ENCODE measurements around the gene ETV5. TPM values are rescaled to one million over a fixed set of nuclear protein-coding genes. Genes with fewer than 3 reads are reported as not detected.

ETV5 gene
- total RNA-seq, 2 experiments from 2014 or later = 0.52 to 0.97 TPM

DNA sequence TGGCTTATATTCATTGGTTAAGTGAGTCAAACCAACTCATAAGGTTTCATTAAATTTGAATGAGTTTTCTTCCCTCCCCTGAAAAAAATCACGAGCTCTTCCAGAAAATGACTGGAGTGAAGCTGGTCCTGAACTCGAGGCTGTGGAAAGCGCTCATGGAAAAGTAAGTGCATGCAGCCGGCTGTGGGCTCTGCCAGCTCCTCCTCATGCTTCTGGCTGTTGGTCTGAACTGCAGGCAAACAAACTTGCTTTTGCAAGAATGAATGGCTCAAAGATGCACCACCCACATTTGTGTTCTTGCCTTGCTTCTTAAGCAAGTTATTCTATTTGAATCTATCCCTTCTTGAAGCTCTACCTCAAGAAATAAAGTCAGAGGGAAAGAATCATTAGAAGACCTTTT lies 6.2 kb downstream of the ETV5 start:
- ChIA-PET POLR2A (interaction anchor here (0.6 kb wide), 1 partner anchor 34 kb away, joined by 4 read pairs; no protein-coding TSS in a partner anchor), CTCF (no interaction called here)
- H3K4me3 Mint-ChIP-seq = no peak overlapping the region

DNA sequence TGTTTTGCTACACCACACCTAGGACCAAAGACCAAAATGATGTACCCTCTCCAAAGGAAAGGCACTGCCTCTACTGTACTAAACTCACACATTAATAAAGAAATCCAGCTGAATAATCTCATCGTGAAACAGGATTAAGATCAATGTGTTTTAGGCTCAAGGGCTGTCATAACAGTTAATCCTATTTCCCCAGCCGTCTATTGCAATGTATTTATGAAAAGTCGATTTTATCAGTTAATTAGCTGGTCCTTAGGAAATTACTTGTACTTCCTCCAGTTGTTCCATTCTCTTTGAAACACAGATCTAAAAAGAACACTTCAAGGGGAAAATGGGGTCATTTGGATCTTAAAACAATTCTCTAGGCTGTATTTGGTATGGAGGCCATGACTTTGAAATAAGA lies 8.5 kb downstream of the ETV5 start:
- no peak for ATAC-seq
- no peaks in the 10 kb centered on the region for H3K36me3 Mint-ChIP-seq (ENCODE audit: low read depth)
- DNase-seq = no peak
- no peak overlapping the region for H3K4me3 Mint-ChIP-seq
- peaks cover 74% of the 10 kb centered on the region for H3K27me3 Mint-ChIP-seq (ENCODE audit: low read depth)
- ChIA-PET CTCF (no interaction called here), POLR2A (no interaction called here)
- H3K4me1 Mint-ChIP-seq (ENCODE audit: low read depth) = peaks cover 11% of the 10 kb centered on the region
- H3K9me3 Mint-ChIP-seq (ENCODE audit: insufficient read depth) = no peaks in the 10 kb centered on the region
- H3K27ac Mint-ChIP-seq = no peak overlapping the region

More for the DNA sequence above, 6.2 kb downstream of the ETV5 start:
- no peak overlapping the region for H3K27ac Mint-ChIP-seq
- H3K27me3 Mint-ChIP-seq (ENCODE audit: low read depth) = peaks cover 72% of the 10 kb centered on the region
- no peaks in the 10 kb centered on the region for H3K9me3 Mint-ChIP-seq (ENCODE audit: insufficient read depth)
- peaks cover 8% of the 10 kb centered on the region for H3K4me1 Mint-ChIP-seq (ENCODE audit: low read depth)
- H3K36me3 Mint-ChIP-seq (ENCODE audit: low read depth) = no peaks in the 10 kb centered on the region
- ATAC-seq = no peak
- DNase-seq = no peak

DNA sequence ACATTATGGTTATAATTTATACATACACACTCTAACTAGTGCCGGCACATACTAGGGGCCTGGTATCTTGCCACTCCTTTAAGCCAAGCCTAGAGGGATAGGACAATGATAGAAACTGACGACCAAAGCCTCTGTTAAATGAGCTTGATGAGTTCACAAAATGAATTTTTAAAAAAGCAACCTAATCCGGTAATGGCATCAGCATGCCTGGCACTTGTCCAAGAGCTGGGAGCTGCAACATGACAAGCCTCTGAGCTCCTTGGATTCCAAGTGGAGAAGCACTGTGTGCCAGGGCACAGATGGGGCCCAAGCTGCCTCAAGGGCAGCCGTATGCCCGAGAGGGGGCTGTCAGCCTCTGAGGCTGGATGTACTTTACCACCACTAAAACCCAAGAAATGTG lies 9.7 kb downstream of the ETV5 start:
- ATAC-seq (no peak), DNase-seq (no peak)
- no peaks in the 10 kb centered on the region for H3K36me3 Mint-ChIP-seq (ENCODE audit: low read depth)
- H3K27me3 Mint-ChIP-seq (ENCODE audit: low read depth) = peaks cover 79% of the 10 kb centered on the region
- no peak overlapping the region for H3K4me3 Mint-ChIP-seq
- H3K9me3 Mint-ChIP-seq (ENCODE audit: insufficient read depth) = no peaks in the 10 kb centered on the region
- peaks cover 11% of the 10 kb centered on the region for H3K4me1 Mint-ChIP-seq (ENCODE audit: low read depth)
- CTCF ChIA-PET = interaction anchor here (1.8 kb wide), 1 partner anchor 18 kb away, joined by 3 read pairs; no protein-coding TSS in a partner anchor
- POLR2A ChIA-PET = no interaction called here
- no peak overlapping the region for H3K27ac Mint-ChIP-seq

DNA sequence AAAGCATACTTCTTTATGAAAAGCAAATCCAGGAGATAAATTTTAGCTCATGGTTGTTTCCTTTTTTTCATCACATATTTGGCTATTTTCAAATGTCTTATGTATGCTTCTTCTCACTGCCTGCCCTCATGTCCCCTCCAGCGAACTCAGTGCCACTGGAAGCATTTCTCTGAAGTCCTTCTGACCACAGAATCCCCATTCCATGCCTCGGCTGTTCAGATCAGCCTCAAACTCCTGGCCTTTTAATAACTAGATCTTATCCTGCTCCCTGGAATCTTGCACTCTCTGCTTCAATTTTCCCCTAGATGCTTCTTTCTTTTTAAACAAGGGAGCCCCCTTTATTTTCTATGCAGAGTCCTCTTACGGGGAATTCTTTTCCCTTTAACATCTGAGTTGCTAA lies 10.1 kb downstream of the ETV5 start:
- CTCF ChIA-PET = interaction anchor here (0.8 to 1.8 kb wide), 2 partner anchors 17 to 156 kb away, joined by 3 to 4 read pairs; no protein-coding TSS in a partner anchor
- no peak for ATAC-seq

DNA sequence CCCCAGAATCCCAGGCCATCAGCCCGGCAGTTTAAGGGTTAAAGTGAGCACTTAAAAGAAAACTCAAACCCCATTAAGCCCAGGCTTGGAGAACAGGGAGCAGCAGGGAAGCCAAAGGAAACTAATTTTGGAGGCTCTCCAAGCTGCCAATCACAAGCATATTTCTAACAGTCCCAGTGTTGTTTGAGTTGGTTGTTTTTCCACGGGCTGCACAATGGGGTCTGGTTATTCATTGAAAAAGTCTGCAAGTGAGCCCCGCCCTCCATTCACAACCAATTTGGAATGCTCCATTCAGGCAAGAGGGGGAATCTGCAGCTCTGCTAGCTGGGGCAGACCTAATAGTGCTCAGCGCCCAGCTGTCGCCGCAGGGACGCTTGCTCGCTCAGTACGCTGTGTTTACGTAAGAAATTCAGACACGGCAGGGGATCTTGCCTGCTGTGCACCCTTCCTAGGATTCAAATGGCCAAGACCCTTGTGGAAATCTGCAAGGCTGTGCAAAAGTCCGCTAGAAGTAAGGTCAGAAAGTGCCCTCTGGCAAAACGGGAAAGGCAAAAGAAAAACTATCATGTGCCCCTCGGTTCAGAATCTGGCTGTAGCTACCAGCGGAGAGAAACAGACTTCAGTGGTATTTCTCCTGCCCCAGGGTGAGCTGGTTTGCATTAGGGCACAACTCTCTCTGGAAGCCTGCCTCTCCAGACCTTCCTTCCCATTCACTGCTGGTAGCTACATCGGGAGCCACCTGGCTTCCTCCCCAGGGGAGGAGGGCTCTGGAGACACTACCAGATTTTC lies 11.0 kb downstream of the ETV5 start:
- POLR2A ChIA-PET = no interaction called here
- no peaks in the 10 kb centered on the region for H3K36me3 Mint-ChIP-seq (ENCODE audit: low read depth)
- H3K4me3 Mint-ChIP-seq = peak overlapping the region; percentile 46
- no peak for DNase-seq
- H3K27ac Mint-ChIP-seq = no peak overlapping the region
- ATAC-seq = peak; percentile 58
- peaks cover 11% of the 10 kb centered on the region for H3K4me1 Mint-ChIP-seq (ENCODE audit: low read depth)
- peaks cover 78% of the 10 kb centered on the region for H3K27me3 Mint-ChIP-seq (ENCODE audit: low read depth)
- CTCF ChIA-PET = interaction anchor here (0.8 to 2.1 kb wide), 3 partner anchors 16 to 155 kb away, joined by 3 to 6 read pairs (median 4); no protein-coding TSS in a partner anchor
- no peaks in the 10 kb centered on the region for H3K9me3 Mint-ChIP-seq (ENCODE audit: insufficient read depth)

More for the DNA sequence above, 10.1 kb downstream of the ETV5 start:
- Mint-ChIP-seq H3K9me3 (ENCODE audit: insufficient read depth) (no peaks in the 10 kb centered on the region), H3K4me3 (no peak overlapping the region), H3K4me1 (ENCODE audit: low read depth) (peaks cover 11% of the 10 kb centered on the region), H3K27me3 (ENCODE audit: low read depth) (peaks cover 78% of the 10 kb centered on the region), H3K36me3 (ENCODE audit: low read depth) (no peaks in the 10 kb centered on the region), H3K27ac (no peak overlapping the region)
- POLR2A ChIA-PET = no interaction called here
- DNase-seq = no peak

DNA sequence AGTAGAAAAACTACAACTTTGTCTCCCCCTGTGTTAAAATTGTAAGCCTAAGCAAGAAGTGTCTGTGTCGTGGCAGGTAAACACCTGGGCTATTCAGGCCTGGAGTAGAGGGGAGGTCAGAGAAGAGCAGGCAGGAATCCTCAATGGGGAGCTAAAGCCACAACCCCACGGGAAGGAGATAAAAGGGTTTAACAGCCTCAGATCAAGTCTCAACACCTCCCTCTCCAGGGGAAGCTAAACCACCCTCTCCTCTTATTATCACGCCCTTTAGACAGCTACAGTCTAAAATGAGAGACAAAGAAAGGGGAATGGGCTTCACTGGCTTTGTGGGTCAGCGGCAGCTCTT lies 11.6 kb downstream of the ETV5 start:
- peaks cover 78% of the 10 kb centered on the region for H3K27me3 Mint-ChIP-seq (ENCODE audit: low read depth)
- no peaks in the 10 kb centered on the region for H3K36me3 Mint-ChIP-seq (ENCODE audit: low read depth)
- DNase-seq = no peak
- H3K27ac Mint-ChIP-seq = no peak overlapping the region
- POLR2A ChIA-PET = no interaction called here
- no peaks in the 10 kb centered on the region for H3K9me3 Mint-ChIP-seq (ENCODE audit: insufficient read depth)
- CTCF ChIA-PET = interaction anchor here (2.1 kb wide), 1 partner anchor 36 kb away, joined by 6 read pairs; no protein-coding TSS in a partner anchor
- no peak for ATAC-seq
- H3K4me3 Mint-ChIP-seq = no peak overlapping the region
- H3K4me1 Mint-ChIP-seq (ENCODE audit: low read depth) = peaks cover 11% of the 10 kb centered on the region

DNA sequence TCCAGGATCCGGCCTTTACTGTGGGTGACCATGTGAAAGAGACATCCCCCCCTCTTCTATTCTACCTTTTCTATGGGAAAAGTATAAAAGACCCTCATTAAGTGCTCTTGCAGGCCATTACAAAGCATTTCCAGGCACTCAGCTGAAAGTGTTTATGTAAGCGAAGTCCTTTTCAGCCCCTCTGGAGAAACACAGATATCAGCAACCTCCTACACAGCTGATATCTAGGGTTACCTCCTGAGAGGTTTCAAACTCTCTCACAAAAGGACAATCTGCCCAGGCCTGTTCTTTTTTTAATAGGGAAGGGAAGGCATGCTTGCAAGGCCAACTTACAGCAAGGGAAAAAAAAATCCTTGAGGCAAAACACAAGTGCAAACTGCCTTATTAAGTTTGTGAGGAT lies 12.6 kb downstream of the ETV5 start:
- Mint-ChIP-seq H3K27me3 (ENCODE audit: low read depth) (peaks cover 81% of the 10 kb centered on the region), H3K27ac (no peak overlapping the region), H3K9me3 (ENCODE audit: insufficient read depth) (no peaks in the 10 kb centered on the region), H3K4me3 (no peak overlapping the region), H3K4me1 (ENCODE audit: low read depth) (peaks cover 11% of the 10 kb centered on the region), H3K36me3 (ENCODE audit: low read depth) (no peaks in the 10 kb centered on the region)
- DNase-seq = no peak
- ChIA-PET POLR2A (interaction anchor here (0.6 kb wide), 2 partner anchors 8 to 514 kb away, joined by 3 read pairs; no protein-coding TSS in a partner anchor), CTCF (interaction anchor here (2.1 kb wide), 1 partner anchor 35 kb away, joined by 6 read pairs; no protein-coding TSS in a partner anchor)
- ATAC-seq = no peak

DNA sequence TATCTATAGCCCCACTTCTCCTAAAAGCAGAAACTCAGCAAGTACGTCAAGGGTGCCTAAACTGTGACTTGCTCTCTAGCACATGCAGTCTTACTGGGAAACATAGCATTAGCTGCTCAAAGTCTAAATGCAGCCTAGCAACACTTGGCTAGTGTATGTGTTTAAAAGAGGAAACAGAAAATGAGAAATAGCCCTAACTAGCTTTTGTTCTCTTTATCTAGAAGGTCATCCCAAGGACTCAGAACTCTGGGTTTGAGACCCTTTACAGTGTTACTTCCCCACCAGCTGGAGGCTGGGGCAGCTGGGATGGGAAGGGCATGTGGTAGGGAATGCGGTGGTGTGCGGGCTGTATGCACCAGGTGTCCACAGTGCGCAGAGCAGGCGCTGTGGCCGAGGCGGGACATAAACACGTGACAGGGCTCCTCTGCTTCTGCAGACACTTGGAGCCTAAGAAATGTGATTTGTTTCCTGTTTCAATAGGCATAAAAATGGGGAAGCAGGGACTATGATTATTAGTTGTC lies 13.3 kb downstream of the ETV5 start:
- ATAC-seq (no peak), DNase-seq (no peak)
- Mint-ChIP-seq H3K36me3 (ENCODE audit: low read depth) (no peaks in the 10 kb centered on the region), H3K27ac (no peak overlapping the region), H3K4me1 (ENCODE audit: low read depth) (peaks cover 11% of the 10 kb centered on the region), H3K27me3 (ENCODE audit: low read depth) (peaks cover 81% of the 10 kb centered on the region), H3K4me3 (no peak overlapping the region), H3K9me3 (ENCODE audit: insufficient read depth) (no peaks in the 10 kb centered on the region)
- ChIA-PET POLR2A (interaction anchor here (0.6 kb wide), 1 partner anchor 9 kb away, joined by 3 read pairs; no protein-coding TSS in a partner anchor), CTCF (interaction anchor here (1.3 kb wide), 1 partner anchor 445 kb away, joined by 5 read pairs; no protein-coding TSS in a partner anchor)

DNA sequence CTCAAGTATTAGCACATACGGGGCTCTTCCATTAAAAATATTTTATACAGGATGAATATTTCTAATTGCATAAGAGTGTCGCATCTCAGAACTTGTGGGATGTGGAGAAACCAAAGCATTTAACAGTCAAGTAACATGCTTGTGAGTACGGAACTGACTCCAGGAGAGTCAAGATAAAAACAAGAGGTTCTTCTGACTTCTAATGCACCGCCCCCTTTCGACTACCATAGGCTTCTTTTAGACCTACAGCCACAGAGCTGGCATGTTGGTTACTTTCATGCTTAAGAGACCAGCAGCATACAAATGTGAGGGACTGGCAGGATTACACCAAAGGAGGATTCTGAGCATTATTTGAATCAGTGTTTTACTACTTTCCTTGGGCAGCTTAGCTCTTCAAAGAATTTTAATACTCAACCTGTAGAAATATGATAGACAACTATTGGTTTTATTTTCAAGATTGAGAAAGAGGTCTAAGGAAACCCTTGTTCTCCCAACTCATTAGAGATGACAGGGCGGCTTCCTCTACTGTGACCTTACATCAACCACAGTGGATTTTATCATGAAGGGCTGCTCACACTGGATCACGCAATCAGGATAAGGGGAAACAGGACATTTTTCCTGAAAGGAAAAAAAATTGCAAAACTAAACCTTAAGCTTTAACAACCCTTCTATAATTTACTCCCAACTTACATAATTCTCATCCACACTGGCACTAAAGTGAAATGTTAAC lies 14.0 kb downstream of the ETV5 start:
- ATAC-seq = no peak
- no peaks in the 10 kb centered on the region for H3K36me3 Mint-ChIP-seq (ENCODE audit: low read depth)

DNA sequence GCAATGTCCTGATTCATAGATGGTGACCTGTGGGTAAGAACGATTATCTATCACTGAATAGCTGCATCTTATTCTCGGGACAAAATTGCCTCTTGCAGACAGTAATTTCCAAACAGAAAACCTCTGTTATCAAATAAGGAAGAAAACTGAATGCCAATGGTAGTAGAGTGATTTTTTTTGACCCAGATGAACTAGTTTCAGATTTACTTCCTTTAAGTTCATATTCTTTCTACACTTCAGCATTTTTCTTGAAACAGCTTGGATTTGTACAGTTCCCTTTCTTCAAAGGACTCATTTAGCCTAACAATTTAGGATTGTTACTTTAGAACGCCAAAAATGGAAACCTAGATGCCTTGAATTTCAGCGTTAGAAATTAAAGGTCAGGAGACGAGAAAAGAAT lies 14.6 kb downstream of the ETV5 start:
- Mint-ChIP-seq H3K4me3 (no peak overlapping the region), H3K27ac (no peak overlapping the region), H3K4me1 (ENCODE audit: low read depth) (peaks cover 11% of the 10 kb centered on the region), H3K36me3 (ENCODE audit: low read depth) (no peaks in the 10 kb centered on the region), H3K9me3 (ENCODE audit: insufficient read depth) (no peaks in the 10 kb centered on the region), H3K27me3 (ENCODE audit: low read depth) (peaks cover 78% of the 10 kb centered on the region)
- no peak for DNase-seq
- ChIA-PET POLR2A (no interaction called here), CTCF (interaction anchor here (1.3 kb wide), 2 partner anchors 13 to 446 kb away, joined by 3 to 5 read pairs; no protein-coding TSS in a partner anchor)
- no peak for ATAC-seq

More for the DNA sequence above, 14.0 kb downstream of the ETV5 start:
- no peaks in the 10 kb centered on the region for H3K9me3 Mint-ChIP-seq (ENCODE audit: insufficient read depth)
- no peak for DNase-seq
- H3K27me3 Mint-ChIP-seq (ENCODE audit: low read depth) = peaks cover 79% of the 10 kb centered on the region
- ChIA-PET CTCF (interaction anchor here (1.3 kb wide), 2 partner anchors 13 to 445 kb away, joined by 3 to 5 read pairs; no protein-coding TSS in a partner anchor), POLR2A (no interaction called here)
- H3K4me3 Mint-ChIP-seq = no peak overlapping the region
- no peak overlapping the region for H3K27ac Mint-ChIP-seq
- peaks cover 11% of the 10 kb centered on the region for H3K4me1 Mint-ChIP-seq (ENCODE audit: low read depth)

DNA sequence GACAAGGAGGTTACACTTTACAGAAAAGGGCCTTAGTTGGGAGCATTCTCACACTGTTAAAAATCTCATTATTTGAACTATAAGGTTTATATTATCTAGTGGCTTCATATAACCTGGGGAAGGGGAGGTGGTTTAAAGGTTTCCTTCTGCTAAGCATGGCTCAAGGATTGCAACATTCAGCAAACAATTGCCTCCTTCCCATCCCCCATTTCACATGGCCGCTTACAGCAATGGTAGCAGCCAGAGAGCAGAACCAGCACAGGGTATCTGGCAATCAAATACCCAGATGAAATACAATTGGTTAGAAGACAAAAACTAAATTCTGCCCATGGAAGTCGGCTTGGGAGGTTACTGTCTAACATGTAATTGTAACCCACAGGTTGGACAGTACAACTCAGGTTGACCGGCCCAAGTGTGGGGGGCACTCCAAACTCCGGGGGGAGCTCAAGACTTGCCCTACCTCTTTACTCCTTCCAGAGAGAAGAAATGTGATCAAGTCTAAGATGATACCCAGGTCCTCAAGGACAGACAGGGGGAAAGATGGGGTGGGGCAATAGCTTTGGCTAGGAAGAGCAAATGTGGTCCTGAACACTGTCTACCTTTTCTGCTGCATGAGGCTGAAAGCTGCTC lies 15.5 kb downstream of the ETV5 start:
- H3K27ac Mint-ChIP-seq = no peak overlapping the region
- CTCF ChIA-PET = interaction anchor here (1.3 kb wide), 1 partner anchor 12 kb away, joined by 3 read pairs; no protein-coding TSS in a partner anchor
- peaks cover 11% of the 10 kb centered on the region for H3K4me1 Mint-ChIP-seq (ENCODE audit: low read depth)
- no peak overlapping the region for H3K4me3 Mint-ChIP-seq
- no peak for ATAC-seq
- H3K36me3 Mint-ChIP-seq (ENCODE audit: low read depth) = no peaks in the 10 kb centered on the region
- POLR2A ChIA-PET = no interaction called here
- no peak for DNase-seq
- peaks cover 77% of the 10 kb centered on the region for H3K27me3 Mint-ChIP-seq (ENCODE audit: low read depth)
- no peaks in the 10 kb centered on the region for H3K9me3 Mint-ChIP-seq (ENCODE audit: insufficient read depth)
